Measurements from ENCODE around the gene ORAI3. TPM values are rescaled to one million over a fixed set of nuclear protein-coding genes. Genes with fewer than 3 reads are reported as not detected.
"Not testable (repeated sequence)": the region's sequence is repeated elsewhere in the genome, so short reads cannot be mapped to it uniquely, and the experiment has no call there.

ORAI3 gene
- total and polyA plus RNA-seq, 4 donors = 10.4 to 28.0 (median 14.7) TPM

- DNase-seq (ENCODE audit: low read depth in 4 of 6, low spot score in 6 of 6) = no peak
- Histone ChIP-seq H3K36me3 (ENCODE audit: control insufficient read depth, insufficient read depth, low read length) (peaks cover 79% of the 10 kb centered on the region), H3K9me3 (ENCODE audit: control insufficient read depth, insufficient read depth, low read length) (no peaks in the 10 kb centered on the region), H3K27ac (ENCODE audit: low read depth, low read length) (no peak overlapping the region), H3K4me3 (ENCODE audit: low read depth, low read length) (no peak overlapping the region), H3K27me3 (ENCODE audit: control insufficient read depth, insufficient read depth, low read length) (no peaks in the 10 kb centered on the region), H3K4me1 (ENCODE audit: control insufficient read depth, insufficient read depth, low read length) (peaks cover 31% of the 10 kb centered on the region)
- WGBS (ENCODE audit: insufficient coverage) = 83% methylated on average over 9 of the region's 11 CpGs
Measured at GRCh38 chr16:30928390-30928789, 20.5 kb upstream of the ORAI3 start.

GRCh38 chr16:30929167-30929566 is 19.7 kb upstream of the ORAI3 start:
- H3K9me3 ChIP-seq (ENCODE audit: control insufficient read depth, insufficient read depth, low read length) = no peaks in the 10 kb centered on the region
- 93% methylated on average over 4 of the region's 7 CpGs for WGBS (ENCODE audit: insufficient coverage)
- no peak overlapping the region for H3K4me3 ChIP-seq (ENCODE audit: low read depth, low read length)
- H3K36me3 ChIP-seq (ENCODE audit: control insufficient read depth, insufficient read depth, low read length) = peaks cover 87% of the 10 kb centered on the region
- no peak for DNase-seq (ENCODE audit: low read depth in 4 of 6, low spot score in 6 of 6)
- H3K27ac ChIP-seq (ENCODE audit: low read depth, low read length) = no peak overlapping the region
- H3K27me3 ChIP-seq (ENCODE audit: control insufficient read depth, insufficient read depth, low read length) = no peaks in the 10 kb centered on the region
- H3K4me1 ChIP-seq (ENCODE audit: control insufficient read depth, insufficient read depth, low read length) = peaks cover 31% of the 10 kb centered on the region

- no peaks in the 10 kb centered on the region for H3K9me3 ChIP-seq (ENCODE audit: control insufficient read depth, insufficient read depth, low read length)
- peaks cover 21% of the 10 kb centered on the region for H3K4me1 ChIP-seq (ENCODE audit: control insufficient read depth, insufficient read depth, low read length)
- 93% methylated on average over 28 of the region's 35 CpGs for WGBS (ENCODE audit: insufficient coverage)
- H3K36me3 ChIP-seq (ENCODE audit: control insufficient read depth, insufficient read depth, low read length) = peaks cover 96% of the 10 kb centered on the region
- H3K27ac ChIP-seq (ENCODE audit: low read depth, low read length) = no peak overlapping the region
- H3K4me3 ChIP-seq (ENCODE audit: low read depth, low read length) = no peak overlapping the region
- no peak for DNase-seq (ENCODE audit: low read depth in 4 of 6, low spot score in 6 of 6)
- no peaks in the 10 kb centered on the region for H3K27me3 ChIP-seq (ENCODE audit: control insufficient read depth, insufficient read depth, low read length)
Measured at GRCh38 chr16:30930160-30930571, 18.7 kb upstream of the ORAI3 start.

- 77% methylated on average over 9 of the region's 12 CpGs for WGBS (ENCODE audit: insufficient coverage)
- Histone ChIP-seq H3K27me3 (ENCODE audit: control insufficient read depth, insufficient read depth, low read length) (no peaks in the 10 kb centered on the region), H3K27ac (ENCODE audit: low read depth, low read length) (no peak overlapping the region), H3K4me1 (ENCODE audit: control insufficient read depth, insufficient read depth, low read length) (peaks cover 15% of the 10 kb centered on the region), H3K36me3 (ENCODE audit: control insufficient read depth, insufficient read depth, low read length) (peaks cover 96% of the 10 kb centered on the region), H3K9me3 (ENCODE audit: control insufficient read depth, insufficient read depth, low read length) (no peaks in the 10 kb centered on the region), H3K4me3 (ENCODE audit: low read depth, low read length) (no peak overlapping the region)
- no peak for DNase-seq (ENCODE audit: low read depth in 4 of 6, low spot score in 6 of 6)
Measured at GRCh38 chr16:30931068-30931650, 17.7 kb upstream of the ORAI3 start.

- 67% methylated on average over 12 of the region's 12 CpGs for WGBS (ENCODE audit: insufficient coverage)
- Histone ChIP-seq H3K27ac (ENCODE audit: low read depth, low read length) (no peak overlapping the region), H3K4me3 (ENCODE audit: low read depth, low read length) (no peak overlapping the region), H3K4me1 (ENCODE audit: control insufficient read depth, insufficient read depth, low read length) (no peaks in the 10 kb centered on the region), H3K9me3 (ENCODE audit: control insufficient read depth, insufficient read depth, low read length) (no peaks in the 10 kb centered on the region), H3K27me3 (ENCODE audit: control insufficient read depth, insufficient read depth, low read length) (no peaks in the 10 kb centered on the region), H3K36me3 (ENCODE audit: control insufficient read depth, insufficient read depth, low read length) (peaks cover 94% of the 10 kb centered on the region)
- DNase-seq (ENCODE audit: low read depth in 4 of 6, low spot score in 6 of 6) = peak in 1 of 6 donors; percentile 36
Measured at GRCh38 chr16:30934827-30935557, 13.9 kb upstream of the ORAI3 start.

GRCh38 chr16:30937692-30938091 is 11.2 kb upstream of the ORAI3 start:
- H3K9me3 ChIP-seq (ENCODE audit: control insufficient read depth, insufficient read depth, low read length) = no peaks in the 10 kb centered on the region
- no peak overlapping the region for H3K4me3 ChIP-seq (ENCODE audit: low read depth, low read length)
- H3K27me3 ChIP-seq (ENCODE audit: control insufficient read depth, insufficient read depth, low read length) = no peaks in the 10 kb centered on the region
- peaks cover 94% of the 10 kb centered on the region for H3K36me3 ChIP-seq (ENCODE audit: control insufficient read depth, insufficient read depth, low read length)
- no peak for DNase-seq (ENCODE audit: low read depth in 4 of 6, low spot score in 6 of 6)
- WGBS (ENCODE audit: insufficient coverage) = 92% methylated on average over 5 of the region's 5 CpGs
- H3K27ac ChIP-seq (ENCODE audit: low read depth, low read length) = no peak overlapping the region
- peaks cover 8% of the 10 kb centered on the region for H3K4me1 ChIP-seq (ENCODE audit: control insufficient read depth, insufficient read depth, low read length)

- not testable (repeated sequence) for H3K27ac ChIP-seq (ENCODE audit: low read depth, low read length); DNase-seq (ENCODE audit: low read depth in 4 of 6, low spot score in 6 of 6); H3K27me3 ChIP-seq (ENCODE audit: control insufficient read depth, insufficient read depth, low read length); H3K4me1 ChIP-seq (ENCODE audit: control insufficient read depth, insufficient read depth, low read length); H3K9me3 ChIP-seq (ENCODE audit: control insufficient read depth, insufficient read depth, low read length); H3K4me3 ChIP-seq (ENCODE audit: low read depth, low read length)
- 91% methylated on average over 6 of the region's 8 CpGs for WGBS (ENCODE audit: insufficient coverage)
- peaks cover 91% of the 10 kb centered on the region for H3K36me3 ChIP-seq (ENCODE audit: control insufficient read depth, insufficient read depth, low read length)
Measured at GRCh38 chr16:30939571-30939970, 9.3 kb upstream of the ORAI3 start.

- Histone ChIP-seq H3K27ac (ENCODE audit: low read depth, low read length) (no peak overlapping the region), H3K9me3 (ENCODE audit: control insufficient read depth, insufficient read depth, low read length) (no peaks in the 10 kb centered on the region), H3K4me1 (ENCODE audit: control insufficient read depth, insufficient read depth, low read length) (peaks cover 8% of the 10 kb centered on the region), H3K36me3 (ENCODE audit: control insufficient read depth, insufficient read depth, low read length) (peaks cover 81% of the 10 kb centered on the region), H3K4me3 (ENCODE audit: low read depth, low read length) (no peak overlapping the region), H3K27me3 (ENCODE audit: control insufficient read depth, insufficient read depth, low read length) (no peaks in the 10 kb centered on the region)
- 23% methylated on average over 15 of the region's 15 CpGs for WGBS (ENCODE audit: insufficient coverage)
- peak in 2 of 6 donors; percentile 65 to 68 for DNase-seq (ENCODE audit: low read depth in 4 of 6, low spot score in 6 of 6)
Measured at GRCh38 chr16:30941600-30942425, 7.1 kb upstream of the ORAI3 start.

- Histone ChIP-seq H3K4me3 (ENCODE audit: low read depth, low read length) (no peak overlapping the region), H3K27me3 (ENCODE audit: control insufficient read depth, insufficient read depth, low read length) (no peaks in the 10 kb centered on the region), H3K27ac (ENCODE audit: low read depth, low read length) (no peak overlapping the region), H3K9me3 (ENCODE audit: control insufficient read depth, insufficient read depth, low read length) (no peaks in the 10 kb centered on the region), H3K4me1 (ENCODE audit: control insufficient read depth, insufficient read depth, low read length) (peaks cover 13% of the 10 kb centered on the region), H3K36me3 (ENCODE audit: control insufficient read depth, insufficient read depth, low read length) (peaks cover 80% of the 10 kb centered on the region)
- 88% methylated on average over 3 of the region's 4 CpGs for WGBS (ENCODE audit: insufficient coverage)
- DNase-seq (ENCODE audit: low read depth in 4 of 6, low spot score in 6 of 6) = no peak
Measured at GRCh38 chr16:30942426-30942806, 6.5 kb upstream of the ORAI3 start.
